ENCODE data around the gene TXLNG.
"Not testable (repeated sequence)": the region's sequence is repeated elsewhere in the genome, so short reads cannot be mapped to it uniquely, and the experiment has no call there.

The TXLNG gene

DNA sequence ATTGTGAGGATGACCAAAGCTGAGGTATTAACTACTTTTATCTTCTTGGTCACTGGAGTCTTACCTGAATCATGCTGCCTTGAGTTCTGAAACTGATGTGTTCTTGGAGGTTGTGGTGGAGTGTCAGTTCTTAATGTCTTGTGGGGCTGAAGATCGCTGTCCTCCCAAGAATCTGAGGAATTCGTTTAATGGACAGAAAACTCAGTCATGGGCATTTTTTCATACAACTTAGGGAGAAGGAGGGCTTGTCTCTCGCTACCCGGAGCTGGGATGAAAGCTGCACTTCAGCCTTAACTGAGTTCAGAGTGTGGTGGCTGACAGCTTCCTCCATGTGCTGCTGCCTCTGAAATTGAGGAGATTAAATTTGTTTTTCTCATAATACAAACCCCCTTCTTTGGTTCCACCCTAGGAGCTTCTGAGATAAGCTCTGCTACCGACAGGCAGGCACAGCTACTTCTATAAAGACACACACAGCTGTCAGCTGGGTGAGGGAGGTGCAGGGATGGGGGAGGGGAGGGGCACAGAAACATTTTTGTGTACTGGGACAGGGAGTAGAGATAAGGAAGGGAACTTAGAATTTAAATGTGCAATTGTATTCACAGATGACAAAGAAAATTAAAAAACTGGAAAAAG lies 53.1 kb downstream of the TXLNG start:
- DNase-seq, result no peak

DNA sequence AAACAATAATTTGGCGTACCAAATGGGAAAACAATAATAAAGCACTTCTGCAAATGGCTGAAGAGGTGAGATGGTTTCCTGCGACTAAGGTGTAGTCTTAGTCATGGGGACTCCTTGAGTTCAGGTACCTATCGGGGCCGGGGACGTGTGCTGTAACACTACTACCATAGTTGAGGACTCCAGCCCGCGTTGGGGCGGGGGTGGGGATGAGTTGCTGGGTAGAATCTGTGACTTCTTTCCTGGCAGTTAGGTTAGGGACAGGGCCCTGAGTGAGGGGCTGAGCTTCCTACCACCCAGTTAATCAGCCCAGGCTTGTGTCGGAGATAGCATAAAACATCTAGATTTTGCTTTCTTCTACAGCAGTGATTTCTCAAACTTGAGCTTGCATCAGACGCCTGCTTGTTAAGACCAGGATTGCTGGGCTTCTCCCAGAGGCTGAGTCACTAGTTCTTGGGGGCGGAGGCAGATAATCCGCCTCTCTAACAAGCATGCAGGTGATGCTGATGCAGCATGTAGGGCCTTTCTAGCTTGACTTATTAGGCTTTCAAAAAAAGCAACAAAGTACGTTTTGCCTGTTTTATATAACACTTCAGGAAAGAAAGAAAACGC lies 53.7 kb downstream of the TXLNG start:
- no peak for DNase-seq

DNA sequence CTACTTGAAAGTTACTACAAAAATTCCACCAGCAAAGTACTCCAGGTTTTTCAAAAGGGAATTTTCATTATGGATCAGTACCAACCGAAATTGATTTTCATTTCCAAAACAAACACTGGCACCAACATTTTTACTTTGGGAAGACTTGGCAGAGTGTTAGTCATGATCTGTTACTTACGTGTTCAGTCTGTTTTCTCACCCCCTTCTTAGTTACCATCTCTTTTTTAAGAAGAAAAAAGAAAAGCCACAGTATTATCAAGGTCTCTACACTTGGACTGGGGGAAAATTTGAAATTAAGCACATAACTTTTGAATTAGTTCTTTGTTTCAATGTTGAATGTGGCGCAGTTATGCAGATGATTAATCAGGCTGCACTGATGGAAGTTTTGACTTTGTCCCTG lies 56.4 kb downstream of the TXLNG start:
- DNase-seq, result no peak

DNA sequence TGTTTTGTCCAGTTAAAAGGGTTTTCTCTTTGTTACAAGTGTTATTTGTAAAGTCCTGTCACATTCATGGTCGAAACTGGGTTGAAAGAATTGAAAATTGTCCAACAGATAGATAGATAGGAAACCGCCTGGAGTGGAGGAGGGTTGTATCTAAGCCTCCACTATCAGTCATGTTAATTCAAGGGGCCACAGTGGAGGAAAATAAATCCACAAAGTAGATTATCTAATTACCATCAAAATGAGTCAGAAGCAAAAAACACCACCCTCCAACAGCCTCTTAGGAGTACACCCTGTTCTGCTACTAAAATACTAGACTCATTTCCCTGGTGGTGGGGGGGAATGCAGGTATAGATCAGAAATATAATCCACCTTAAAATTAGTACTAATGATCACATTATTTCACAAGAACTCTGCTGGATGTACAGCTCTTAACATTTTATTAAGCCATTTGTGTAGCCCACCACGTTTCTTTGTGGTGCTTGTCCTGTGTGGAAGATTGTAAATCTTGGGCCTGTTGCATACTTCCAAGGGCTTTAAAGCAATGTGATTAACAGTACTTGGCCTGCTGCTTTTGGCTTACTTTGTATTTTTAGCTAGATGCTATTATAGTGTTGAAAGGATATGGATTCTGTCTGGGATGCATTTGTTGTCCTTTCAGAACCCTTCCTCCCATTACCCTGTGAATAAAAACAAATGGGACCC lies 57.1 kb downstream of the TXLNG start:
- DNase-seq, result no peak

DNA sequence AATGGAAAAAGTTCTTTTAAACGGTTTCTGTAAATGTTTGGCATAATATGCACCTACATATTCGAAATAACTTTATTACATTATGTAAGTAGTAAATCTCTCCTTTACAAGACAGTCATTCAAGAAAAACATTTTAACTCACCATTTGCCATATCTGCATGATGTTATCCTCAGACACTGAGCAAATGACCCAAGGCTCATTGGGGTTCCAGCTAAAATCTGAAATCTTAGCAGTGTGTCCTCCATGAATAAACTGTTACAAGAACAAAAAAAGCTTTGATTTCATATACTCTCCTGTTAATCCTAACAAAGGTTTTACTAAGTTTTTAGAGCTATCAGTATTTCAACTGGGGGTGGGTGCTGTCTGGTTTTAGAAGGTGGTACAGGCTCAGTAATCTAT lies 59.4 kb downstream of the TXLNG start:
- no peak for DNase-seq

DNA sequence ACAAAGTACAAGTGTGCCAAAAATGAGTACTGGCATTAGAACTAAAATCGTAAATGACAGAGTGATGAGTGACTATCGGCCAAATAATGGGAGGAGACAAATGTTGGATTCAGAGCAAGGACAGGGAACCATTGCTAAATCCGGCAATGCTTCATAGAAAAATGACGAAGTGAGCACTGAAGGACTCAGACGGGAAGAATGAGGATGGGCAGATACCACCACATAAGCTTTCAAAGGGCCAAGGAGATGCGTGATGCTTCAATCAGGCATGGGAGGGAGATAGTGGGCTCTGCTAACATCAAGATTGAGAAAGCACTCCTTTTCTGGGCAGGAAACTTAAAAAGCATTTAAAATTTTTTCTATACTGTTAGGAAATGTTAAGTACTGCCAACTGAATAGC lies 62.3 kb downstream of the TXLNG start:
- no peak for DNase-seq

DNA sequence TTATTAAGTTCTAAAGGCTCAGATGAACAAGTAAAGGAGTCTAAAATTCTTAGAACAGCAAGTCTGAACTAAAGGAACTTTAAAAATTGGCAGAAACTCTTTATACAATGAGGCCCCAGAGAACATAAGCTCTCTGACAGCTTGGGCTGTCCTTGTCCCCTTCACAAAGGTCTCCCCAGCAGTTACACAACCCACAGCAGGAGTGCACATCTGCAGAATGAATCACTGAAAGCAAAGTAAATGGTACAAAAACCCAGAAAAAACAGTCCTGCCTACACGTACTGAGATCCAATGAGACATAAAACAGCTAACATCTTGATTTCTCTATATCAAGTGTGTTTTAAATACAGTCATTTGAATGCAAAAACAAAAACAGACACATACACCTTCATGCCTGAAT lies 65.2 kb downstream of the TXLNG start:
- no peak for DNase-seq

DNA sequence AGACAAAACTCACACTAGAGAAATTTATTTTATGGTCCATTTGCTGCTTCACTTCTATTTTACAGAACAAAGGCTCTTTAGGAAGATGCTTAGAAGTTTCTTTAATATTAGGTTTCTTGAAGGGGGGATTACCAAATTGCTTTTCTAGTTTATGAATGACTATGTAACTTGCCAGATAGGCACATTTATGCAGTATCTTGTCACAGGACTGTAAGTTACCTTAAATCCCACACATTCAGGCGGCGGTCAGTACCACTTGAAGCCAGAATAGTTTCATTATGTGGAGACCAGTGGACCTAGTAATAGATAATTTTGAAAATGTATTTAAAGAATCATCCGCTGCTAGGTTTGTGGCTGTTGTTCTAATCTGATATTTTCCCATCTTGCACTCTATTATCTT lies 65.6 kb downstream of the TXLNG start:
- DNase-seq, result no peak

DNA sequence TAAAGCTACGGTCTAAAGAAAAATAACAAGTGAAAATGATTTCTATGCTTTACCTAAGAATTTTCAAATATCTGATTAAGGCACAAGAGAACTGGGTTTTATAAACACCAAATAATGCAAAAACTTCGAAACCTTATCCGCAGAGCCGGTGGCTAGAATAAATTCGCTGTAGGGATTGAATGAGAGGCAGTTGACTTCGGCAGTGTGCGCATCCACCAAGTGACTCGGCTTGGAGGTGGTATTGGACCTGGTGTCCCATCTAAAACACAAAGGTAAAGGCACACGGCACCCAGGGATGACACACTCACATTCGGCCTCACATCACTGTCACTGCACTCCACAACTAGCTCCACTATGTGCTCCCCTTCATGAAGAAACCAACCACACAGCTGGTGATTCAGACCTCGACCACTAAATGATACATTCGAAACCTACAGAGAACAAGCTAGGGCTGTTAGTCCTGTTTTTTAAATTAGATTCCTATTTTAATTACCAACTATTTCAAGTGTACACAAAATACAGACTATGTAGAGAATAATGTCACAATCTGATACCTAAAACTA lies 66.4 kb downstream of the TXLNG start:
- no peak for DNase-seq

DNA sequence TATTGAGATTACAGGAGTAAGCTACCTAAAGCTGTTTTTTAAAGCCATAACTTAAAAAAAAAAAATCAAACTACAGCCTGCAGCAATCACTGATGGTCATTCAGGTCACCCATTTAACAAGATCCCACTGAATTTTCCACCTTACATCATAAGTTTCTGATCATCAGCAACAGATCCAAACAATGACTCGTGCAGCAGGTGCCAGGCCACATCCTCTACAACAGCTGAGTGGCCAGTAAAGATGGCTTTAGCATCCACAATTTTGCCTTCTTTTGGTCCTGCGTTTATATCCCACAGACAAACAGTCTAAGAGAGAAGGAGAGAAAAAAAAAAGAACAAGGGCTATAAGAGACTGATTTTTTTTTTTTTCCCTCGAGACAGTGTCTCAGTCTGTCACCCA lies 67.3 kb downstream of the TXLNG start:
- no peak for DNase-seq

DNA sequence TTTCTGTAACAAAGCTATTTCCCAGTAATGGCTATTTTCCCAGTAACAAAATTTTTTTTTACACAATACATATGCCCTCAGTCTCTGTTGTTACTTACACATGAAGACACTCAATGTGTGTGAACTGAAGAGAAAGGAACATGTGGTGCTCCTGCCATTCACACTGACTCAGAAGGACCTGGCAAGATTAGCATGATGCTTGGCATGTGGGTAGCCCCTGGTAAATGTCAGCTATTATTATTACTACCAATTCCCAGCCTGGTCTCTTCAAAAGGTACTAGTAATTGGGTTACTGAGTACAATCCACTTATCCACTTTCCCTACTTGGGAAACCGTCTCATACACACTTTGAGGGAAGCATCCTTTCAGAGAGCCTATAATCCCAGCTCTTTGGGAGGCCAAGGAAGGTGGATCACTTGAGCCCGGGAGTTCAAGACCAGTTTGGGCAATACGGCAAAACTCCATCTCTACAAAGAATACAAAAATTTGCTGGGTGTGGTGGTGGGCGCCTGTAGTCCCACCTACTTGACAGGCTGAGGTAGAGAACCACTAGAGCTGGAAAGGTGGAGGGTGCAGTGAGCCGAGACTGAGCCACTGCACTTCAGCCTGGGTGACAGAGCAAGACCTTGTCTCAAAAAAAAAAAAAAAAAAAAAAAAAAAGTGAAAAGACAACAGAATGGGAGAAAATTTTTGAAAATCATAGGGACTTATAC lies 69.3 kb downstream of the TXLNG start:
- DNase-seq, result no peak

DNA sequence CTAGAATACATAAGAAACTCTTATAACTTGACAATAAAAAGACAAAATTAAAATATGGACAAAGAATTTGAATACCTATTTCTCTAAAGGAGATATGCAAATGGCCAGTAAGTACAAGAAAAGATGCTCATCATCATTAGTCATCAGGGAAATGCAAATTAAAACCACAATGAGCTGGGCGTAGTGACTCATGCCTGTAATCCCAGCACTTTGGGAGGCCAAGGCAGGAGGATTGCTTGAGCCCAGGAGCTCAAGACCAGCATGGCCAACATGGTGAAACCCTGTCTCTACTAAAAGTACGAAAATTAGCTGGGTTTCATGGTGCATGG lies 69.8 kb downstream of the TXLNG start:
- not testable (repeated sequence) for DNase-seq

DNA sequence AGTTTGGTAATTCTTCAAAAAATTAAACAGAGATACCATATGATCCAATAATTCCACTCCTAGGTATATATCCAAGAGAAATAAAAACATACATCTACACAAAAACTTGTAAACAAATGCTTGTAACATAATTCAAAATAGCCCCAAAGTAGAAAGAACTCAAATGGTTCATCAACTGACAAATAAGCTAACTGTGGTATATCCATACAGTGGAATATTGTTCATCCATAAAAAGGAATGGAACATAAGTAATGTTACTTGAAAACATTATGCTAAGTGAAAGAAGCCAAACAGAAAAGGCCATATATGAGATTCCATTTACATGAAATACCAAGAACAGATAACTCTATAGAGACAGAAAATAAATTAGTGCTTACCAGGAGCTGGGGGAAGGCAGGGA lies 70.5 kb downstream of the TXLNG start:
- DNase-seq, result no peak

DNA sequence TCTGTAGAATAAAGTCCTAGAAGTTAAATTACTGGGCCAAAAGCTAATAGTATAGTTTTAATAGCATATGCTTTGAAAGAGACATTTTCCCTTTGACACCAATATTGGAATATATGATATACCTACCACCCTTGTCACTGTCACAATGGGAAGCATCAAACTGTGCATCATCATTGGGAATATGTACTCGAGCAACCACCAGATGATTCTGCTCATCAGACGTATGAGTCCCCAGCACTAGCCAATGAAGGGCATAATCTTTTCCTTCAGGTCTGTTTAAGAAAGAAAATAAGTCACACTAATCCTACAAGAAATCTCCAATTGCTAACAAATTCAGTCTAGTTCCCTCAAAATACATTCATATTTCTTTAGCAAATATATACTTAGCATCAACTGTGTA lies 76.6 kb downstream of the TXLNG start:
- DNase-seq, result no peak

DNA sequence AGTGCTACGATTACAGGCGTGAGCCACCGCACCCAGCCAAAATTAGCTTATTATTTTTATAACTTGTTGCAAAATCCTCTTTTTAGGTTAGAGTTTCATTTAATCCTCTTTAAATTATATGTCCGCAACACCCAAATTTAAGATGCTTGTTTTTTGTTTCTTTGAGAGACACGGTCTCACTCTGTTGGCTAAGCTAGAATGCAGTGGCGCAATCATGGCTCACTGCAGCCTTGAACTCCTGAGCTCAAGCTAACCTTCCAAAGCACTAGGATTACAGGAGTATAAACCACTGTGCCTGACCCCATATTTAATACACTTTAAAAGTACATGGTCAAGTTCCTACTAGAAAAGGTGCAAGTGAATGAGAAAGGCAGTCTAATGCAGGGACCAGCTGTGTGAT lies 81.7 kb downstream of the TXLNG start:
- DNase-seq, result no peak

DNA sequence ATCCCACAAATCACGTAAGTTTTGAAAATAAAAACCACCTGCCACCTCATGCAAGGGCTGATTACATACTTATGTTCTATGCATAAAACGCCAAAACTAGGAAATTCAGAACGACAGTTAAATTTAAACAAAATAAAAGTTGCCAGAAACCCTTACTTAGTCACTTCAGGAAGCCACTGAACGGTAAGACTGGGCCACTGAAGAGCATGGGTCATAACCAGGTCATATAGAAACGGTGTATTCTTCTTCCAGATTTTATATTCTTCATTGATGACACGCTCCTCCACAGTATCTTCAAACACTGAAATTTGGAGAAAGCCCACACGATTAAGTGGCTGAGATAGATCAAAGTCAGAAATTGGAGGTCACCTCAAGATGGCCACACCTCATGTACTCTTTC lies 82.7 kb downstream of the TXLNG start:
- DNase-seq, result no peak

DNA sequence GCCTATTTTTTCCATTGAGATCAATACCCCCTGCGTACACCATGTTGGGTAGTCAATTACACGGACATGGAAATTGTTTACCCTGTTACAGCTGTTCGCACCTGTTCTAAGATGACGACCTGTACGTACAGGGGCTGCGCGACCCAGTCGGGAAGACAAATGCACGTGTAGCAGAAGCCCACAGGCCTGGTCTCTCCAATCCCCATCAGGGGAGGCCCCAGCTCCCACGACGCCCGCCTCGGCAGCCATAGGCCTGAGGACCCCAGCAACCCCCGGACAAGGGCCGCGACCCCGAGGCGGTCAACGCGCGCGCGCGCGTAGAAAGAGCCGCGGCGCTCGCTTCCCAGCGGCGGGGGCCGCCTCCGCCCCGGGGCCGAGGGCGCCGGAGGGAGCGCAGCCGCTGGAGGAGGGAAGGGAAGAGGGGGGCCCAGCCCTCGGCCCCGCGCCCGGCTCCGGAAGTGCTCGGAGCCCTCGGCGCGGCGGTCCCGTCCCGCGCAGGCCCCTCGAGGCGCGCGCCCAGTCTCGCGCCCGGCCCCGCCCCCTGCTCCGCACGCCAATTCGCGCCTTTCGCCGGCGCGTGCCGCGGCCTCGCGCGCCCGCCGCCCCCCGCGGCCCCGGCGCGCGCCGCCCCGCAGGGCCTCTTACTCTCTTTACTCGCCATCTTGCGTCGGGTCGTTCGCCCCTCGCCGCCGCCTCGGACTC lies 83.3 kb downstream of the TXLNG start:
- peak; percentile 58 for DNase-seq

DNA sequence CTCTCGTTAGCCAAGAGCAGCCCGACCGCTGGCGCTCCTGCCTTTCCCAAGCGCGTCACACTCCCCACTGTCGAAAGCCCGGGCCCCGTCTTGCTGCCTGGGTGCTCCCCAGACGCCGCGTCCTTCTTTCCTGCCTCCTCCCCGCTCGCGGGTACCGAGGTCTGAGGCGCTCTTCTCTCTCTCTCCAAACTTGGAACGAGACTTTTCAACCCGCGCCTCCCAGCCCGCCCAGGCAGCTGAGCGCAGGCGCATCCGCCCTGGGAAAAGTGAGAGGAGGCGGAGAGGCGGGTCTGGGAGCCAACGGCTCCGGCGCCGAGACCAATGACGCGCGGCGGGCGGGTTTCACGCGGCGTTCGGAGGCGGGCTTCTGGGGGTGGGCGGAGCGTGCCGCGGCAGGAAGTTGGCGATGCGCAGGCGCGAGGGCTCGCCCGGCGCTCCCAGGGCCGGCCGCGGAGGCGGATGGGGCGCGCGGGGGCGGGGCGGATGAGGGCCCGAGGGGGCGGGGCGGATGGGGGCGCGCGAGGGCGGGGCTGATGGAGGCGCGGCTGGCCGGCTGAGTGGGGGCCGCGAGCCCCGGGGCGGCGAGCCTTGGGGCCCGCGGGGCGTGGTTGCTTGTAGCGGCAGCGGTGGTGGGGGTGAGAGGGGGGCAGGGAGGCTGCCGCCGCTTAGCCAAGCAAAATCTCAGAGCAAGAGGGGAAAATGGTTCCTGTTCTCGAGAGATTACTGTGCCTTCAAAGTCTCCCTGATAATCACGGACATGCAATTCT lies 84.0 kb downstream of the TXLNG start, which contains the start of gene RBBP7:
Gene RBBP7 (minus strand): TSS at position 268 of the 767 bp plus-strand sequence. CDS start 309 bp downstream, outside the sequence.
- peak; percentile 95 for DNase-seq

DNA sequence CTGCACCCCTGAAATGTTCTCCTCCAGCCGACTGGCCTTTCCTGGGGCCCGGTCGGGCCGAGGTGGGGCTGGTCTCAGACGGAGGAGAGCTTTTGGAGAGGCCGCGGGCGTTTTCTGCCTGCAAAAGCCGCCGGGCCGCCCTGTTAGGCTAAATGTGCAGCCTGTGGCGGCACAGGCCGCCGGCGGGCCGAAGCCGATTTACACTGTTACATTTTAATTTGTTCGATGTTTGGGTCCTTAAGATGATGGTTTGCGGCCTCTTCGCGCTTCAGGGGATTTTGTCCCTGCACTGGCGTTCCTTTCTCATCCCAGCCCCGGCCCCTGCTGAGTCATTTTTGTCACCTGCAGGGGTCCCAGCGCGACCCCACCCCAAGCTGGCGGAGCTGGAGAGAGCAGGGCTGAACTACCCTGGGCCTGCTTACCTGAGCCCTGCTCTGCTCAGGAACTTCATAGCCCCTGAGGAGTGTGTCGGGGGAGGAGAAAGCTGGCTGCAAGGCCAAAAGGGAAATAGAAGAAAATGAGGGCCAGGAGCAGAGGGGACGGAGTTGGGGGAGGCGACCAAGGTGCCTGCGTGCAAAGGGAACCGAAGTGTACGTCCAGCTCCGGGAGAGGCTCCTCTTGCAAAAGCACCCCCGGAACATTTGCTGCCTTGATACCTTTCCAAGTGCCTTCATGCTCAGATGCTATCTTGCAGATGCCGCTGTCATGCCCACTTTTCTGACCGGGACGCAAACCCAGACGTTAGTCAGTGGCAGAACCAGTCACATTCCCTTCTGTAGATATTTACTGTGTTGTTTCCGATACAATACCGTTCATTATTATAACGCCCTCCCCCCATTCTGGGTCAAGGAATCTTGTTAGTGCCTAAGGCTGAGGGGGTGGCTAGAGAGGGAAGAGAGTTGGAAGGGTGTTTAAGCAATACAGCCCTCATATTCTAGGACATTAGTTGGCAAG lies 84.9 kb downstream of the TXLNG start:
- DNase-seq, result peak; percentile 83

DNA sequence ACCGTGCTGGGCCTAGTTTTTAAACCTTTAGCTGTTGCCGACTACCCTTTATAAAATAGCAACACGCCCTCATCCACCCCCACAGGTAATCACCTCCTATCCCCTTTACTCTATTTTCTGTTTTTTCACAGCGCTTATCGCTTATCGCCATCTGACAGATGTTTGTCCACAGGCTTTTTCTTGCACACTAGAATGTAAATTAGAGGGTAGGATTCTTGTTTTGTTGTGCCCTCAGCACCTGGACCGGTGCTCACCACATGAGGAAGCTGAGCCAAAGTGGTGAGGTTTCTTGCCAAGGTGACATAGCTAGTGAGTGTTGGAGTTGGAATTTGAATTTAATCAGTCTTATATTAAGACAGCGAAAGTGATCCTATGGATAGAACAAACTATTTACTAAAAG lies 86.8 kb downstream of the TXLNG start:
- DNase-seq, result no peak

Data from NCI-H2227 treated with DMSO at 0.1 percent for 48 hours (cell line).